GM21825 (cell line): ENCODE measurements around the gene OPN3.

Experiments
- ATAC-seq: cut with Tn5 transposase; IDR thresholded peaks from one replicate; pipeline ENCODE4 v1.9.1; 2021; ENCODE audit warnings: mild to moderate bottlenecking, moderate library complexity; ENCODE audit not compliant: unreplicated experiment

The OPN3 gene

GRCh38 chr1:241624935-241625334 is 15.2 kb downstream of the OPN3 start:
- no peak for ATAC-seq

- no peak for ATAC-seq
Observed at GRCh38 chr1:241622669-241623068, 17.5 kb downstream of the OPN3 start.

- ATAC-seq: no peak
Observed at GRCh38 chr1:241617426-241617825, 22.7 kb downstream of the OPN3 start.

GRCh38 chr1:241615043-241615974 is 24.9 kb downstream of the OPN3 start:
- no peak for ATAC-seq

DNA sequence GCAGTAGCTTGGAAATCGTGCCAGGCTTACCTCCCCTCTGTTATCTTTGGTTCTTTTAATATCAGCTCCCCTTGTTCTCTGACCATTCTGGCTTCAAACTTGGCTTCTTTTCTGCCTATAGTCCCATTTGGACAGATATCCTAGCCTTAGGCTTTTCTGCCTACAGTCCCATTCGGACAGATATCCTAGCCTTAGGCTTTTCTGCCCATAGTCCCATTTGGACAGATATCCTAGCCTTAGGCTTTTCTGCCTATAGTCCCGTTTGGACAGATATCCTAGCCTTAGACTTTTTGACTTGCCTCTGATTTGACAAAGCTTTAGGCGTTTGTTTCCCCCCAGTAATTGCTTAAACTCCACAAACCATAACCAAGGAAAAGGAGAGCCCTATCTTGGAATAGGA is 25.6 kb downstream of the OPN3 start:
- no peak for ATAC-seq

DNA sequence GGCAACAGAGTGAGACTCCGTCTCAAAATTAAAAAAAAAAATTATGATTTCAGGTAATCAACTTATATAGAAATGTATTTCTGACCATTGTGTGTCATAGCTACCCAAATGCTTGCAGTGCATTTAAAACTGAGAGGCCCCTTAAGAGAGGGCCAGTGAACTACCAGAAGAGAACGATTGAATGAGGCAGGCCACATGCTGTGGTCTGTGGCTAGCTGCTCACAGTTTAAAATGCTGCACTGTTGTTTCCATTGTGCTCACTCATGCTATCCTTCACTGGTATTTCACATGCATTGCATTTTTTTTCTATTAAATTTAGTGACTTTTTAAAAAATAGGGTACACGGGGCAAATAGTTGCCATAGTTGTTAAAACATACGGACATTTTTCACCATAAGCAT is 26.0 kb downstream of the OPN3 start:
- no peak for ATAC-seq

DNA sequence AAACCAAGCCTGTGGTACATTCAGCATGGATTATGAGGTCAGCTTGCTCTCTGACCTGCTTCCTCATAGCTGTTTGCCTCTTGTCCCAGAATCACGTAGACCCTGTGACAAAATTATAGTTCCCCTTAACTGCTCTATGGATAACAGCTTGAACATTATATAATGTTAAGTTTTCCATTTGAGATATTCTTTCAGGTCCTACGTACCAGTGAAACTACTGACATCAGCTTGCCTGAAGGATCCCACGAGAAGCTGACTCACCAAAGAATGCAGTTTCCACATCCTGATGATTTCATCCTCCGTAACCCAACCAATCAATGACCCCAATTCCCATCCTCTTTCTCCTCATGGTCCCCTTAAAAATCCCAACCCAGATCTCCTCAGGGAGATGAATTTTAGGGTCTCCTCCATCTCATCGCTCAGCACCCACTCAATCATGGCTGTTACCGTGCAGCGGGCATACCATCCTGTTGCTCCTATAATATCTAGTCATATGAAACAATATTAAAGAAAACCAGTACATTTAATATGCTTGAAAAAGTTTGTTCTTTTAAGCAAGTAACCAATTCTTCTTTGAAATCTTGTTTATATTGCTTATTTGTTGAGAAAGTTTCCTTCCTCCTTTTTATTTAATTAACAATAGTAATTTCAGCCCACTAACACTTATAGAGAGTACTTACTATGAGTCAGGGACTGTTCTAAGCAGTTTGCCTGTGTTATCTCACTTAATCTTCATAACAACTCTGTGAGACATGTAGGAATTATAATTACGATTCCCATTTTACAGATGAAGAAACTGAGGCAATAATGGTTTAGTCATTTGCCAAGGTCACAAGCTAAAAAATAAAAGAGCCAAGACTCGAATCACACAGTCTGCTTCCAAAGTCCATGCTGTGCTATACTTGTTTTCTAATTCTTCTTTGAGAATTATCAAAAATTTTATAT is 27.4 kb downstream of the OPN3 start:
- no peak for ATAC-seq

DNA sequence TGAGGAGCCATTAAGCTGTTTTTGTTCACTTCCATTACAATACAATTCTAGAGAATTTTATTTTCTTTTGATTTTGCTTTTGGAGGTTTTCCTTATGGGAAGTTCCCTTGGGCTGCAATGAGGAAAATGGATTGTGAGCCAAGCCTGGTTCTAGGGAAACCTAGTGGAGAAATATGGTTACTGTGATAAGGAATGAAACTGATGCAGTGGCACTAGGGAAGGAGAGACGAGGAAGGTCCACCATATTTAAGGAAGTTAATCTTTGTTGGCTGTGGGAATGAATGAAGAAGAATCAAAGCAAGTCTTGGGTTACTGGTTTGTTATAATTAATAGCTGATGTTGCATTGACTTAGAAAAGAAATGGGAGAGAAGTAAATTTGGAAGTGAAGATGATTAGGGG is 28.4 kb downstream of the OPN3 start:
- no peak for ATAC-seq

DNA sequence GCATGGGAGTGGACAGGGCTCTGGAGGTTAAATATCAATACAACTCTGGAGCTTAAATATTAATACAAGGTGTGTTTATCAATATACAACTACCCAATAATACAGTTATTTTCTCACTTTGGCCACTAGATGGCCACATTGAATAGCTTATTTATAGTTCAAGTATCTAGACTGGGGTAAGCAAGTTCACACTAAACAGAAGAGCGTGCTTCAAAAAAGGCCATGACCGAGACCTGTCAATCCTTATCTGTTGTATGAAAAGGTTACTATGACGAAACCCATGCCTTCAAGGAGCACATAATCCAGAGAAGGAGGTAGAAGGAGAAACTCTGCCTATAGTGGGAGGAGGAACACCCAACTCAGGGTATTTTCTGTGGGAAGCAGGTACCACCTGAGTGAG is 29.1 kb downstream of the OPN3 start:
- peak; percentile 88 for ATAC-seq

GRCh38 chr1:241610056-241610815 is 29.9 kb downstream of the OPN3 start:
- no peak for ATAC-seq

- ATAC-seq: no peak
Observed at GRCh38 chr1:241608379-241609033, 31.7 kb downstream of the OPN3 start.

- ATAC-seq: no peak
Observed at GRCh38 chr1:241607497-241607896, 32.7 kb downstream of the OPN3 start.

DNA sequence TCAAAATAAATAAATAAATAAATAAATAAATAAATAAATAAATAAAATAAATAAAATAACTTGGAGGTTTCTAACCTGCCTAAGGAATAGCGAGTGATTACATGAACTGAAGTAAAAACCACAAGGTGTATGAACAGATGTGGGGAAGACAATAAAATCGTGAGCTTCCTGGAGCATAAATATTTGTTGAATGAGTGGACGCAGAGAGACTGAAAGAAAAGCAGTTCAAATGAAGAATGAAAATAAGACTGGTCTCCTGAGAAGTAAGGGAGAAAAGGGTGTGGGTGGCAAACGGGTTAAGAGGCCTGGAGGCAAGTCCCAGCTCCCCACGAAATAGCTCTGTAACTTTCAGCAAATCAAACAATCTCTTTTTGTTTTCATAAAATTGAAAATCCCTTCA is 33.6 kb downstream of the OPN3 start:
- ATAC-seq: no peak

GRCh38 chr1:241605146-241605805 is 34.9 kb downstream of the OPN3 start:
- no peak for ATAC-seq

GRCh38 chr1:241603731-241604245 is 36.4 kb downstream of the OPN3 start:
- no peak for ATAC-seq

- ATAC-seq: peak; percentile 87
Observed at GRCh38 chr1:241600496-241600901, 39.7 kb downstream of the OPN3 start.

DNA sequence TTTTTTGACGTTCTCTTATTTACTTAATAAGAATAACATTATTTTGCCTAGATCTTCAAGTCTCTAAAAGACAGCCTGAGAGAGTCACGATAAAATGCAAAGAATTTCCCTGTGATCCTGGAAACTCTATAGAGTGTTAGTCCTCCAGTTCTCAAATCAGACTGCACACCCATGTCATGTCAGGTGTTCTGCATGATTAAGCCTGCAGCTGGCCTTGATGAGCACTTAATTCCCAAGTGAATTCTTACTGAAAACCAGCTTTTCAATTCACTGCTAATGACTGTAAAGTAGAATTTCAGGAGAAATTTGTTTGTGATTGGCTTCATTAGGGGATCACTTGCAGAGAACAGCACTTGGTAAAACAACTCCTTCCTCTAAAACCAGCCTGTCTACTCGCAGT is 41.9 kb downstream of the OPN3 start:
- no peak for ATAC-seq

DNA sequence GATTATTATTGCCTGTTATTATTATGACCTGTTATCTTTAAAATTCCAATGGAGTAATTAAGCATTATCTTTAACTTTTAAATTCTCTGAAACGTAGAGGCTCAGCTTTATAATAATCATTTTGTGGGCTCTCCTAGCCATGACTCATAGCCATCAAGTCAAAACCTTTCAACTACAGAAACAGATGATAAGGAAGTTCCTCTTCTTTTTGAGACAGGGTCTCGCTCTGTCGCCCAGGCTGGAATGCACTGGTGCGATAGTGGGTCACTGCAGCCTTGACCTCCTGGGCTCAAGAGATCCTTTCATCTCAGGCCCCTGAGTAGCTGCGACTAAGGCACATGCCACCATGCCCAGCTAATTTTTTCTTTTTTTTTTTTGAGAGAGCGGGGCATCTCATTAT is 43.5 kb downstream of the OPN3 start:
- no peak for ATAC-seq

DNA sequence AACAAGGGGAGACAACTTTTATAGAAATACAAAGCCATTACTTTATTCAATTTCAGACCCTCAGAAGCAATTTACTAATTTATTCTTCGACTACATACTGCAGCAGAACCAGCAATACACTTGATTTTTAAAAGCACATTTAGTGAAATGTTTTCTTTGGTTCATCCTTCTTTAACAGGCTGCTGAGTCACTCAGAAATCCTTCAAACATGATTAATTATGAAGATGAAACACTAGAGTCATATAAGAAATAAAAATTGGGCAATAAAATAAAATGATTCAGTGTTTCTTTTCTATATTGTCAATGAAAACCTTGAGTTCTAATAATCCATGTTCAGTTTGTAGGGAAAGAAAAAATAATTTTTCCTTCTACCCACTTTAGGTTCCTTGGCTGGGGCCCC is 47.0 kb downstream of the OPN3 start:
- no peak for ATAC-seq
